OCI-LY3 (cell line): ENCODE data around the gene LRRC39.
"Not testable (repeated sequence)": the region's sequence is repeated elsewhere in the genome, so short reads cannot be mapped to it uniquely, and the experiment has no call there.

Experiments used
- H2AFZ ChIP-seq: fragments of 200-600, 300-600 bp; shearing (Covaris generic); 2 replicates; pipeline ENCODE4 v1.6.0; 2014; ENCODE audit warnings: antibody characterized with exemption, low read depth, low read length
- H3K27ac ChIP-seq: fragments of 200-600, 300-600 bp; sonication (generic); 2 replicates; pipeline ENCODE4 v1.5.1; 2014; ENCODE audit warnings: mild to moderate bottlenecking, low read length, moderate library complexity, mixed read lengths
- H3K27me3 ChIP-seq: fragments of 200-600, 300-600 bp; sonication (generic); 2 replicates; pipeline ENCODE4 v1.6.1; 2014; ENCODE audit warnings: low read depth, low read length, mixed read lengths
- H3K36me3 ChIP-seq: fragments of 200-600, 300-600 bp; sonication (generic); replicated peaks from 2 replicates; pipeline ENCODE3; 2014; ENCODE audit warnings: low read depth, low read length, mixed read lengths
- H3K4me1 ChIP-seq: fragments of 300-600, 200-600 bp; sonication (generic); 2 replicates; pipeline ENCODE4 v1.6.1; 2014; ENCODE audit warnings: low read length, mixed read lengths
- H3K4me2 ChIP-seq: fragments of 200-600, 300-600 bp; sonication (generic); 2 replicates; pipeline ENCODE4 v1.6.1; 2014; ENCODE audit warnings: low read length, mixed read lengths
- H3K4me3 ChIP-seq: fragments of 300-600, 200-600 bp; sonication (generic); 2 replicates; pipeline ENCODE4 v1.5.1; 2014; ENCODE audit warnings: antibody characterized with exemption, mild to moderate bottlenecking, low read length, moderate library complexity
- H3K79me2 ChIP-seq: fragments of 300-600, 200-600 bp; shearing (Covaris generic); 2 replicates; pipeline ENCODE4 v1.6.1; 2014; ENCODE audit warnings: mild to moderate bottlenecking, low read length, mixed read lengths
- H3K9ac ChIP-seq: fragments of 300-600, 200-600 bp; shearing (Covaris generic); 2 replicates; pipeline ENCODE4 v1.6.0; 2014; ENCODE audit warnings: mild to moderate bottlenecking, low read length, moderate library complexity
- H3K9me3 ChIP-seq: fragments of 200-600, 300-600 bp; shearing (Covaris generic); 2 replicates; pipeline ENCODE4 v1.6.1; 2014; ENCODE audit warnings: low read length, mixed read lengths; ENCODE audit not compliant: insufficient read depth
- H4K20me1 ChIP-seq: fragments of 200-600, 300-600 bp; sonication (generic); 2 replicates; pipeline ENCODE4 v1.6.1; 2016; ENCODE audit warnings: low read length, mixed read lengths; ENCODE audit not compliant: insufficient read depth
- EZH2phosphoT487 ChIP-seq: fragments of 200-600 bp; shearing (Covaris generic); IDR thresholded peaks from 2 replicates; pipeline ENCODE4 v1.6.1; 2018; ENCODE audit warnings: antibody characterized with exemption, mixed run types, low read depth
- TF ChIP-seq, protein P1 (sequence below): fragments of 200-600, 300-600 bp; sonication (generic); IDR thresholded peaks from 2 replicates; pipeline ENCODE4 v1.5.1; 2014; ENCODE audit warnings: antibody characterized with exemption, low read length, low read depth

The LRRC39 gene

DNA sequence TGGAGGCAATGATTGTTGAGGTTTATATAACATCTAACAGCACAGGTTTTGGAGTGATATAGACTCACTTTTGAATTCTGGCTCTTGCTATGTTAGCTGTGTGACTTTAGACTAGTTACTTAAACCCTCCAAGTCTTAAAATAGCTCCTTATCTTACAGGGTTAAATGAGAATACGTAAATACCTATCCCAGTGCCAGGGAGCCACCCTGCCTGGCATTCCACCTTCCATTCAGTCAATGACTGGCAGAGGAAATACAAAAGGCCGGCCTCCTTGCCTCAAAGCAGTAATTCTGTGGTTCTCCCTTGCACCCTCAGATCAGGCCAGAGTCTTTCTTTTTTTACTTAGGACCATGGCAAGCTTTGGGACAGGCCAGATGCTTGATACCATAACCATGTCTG lies 39.8 kb upstream of the LRRC39 start:
- no peak overlapping the region for H3K4me2 ChIP-seq
- no peak overlapping the region for H3K27ac ChIP-seq
- no peaks in the 10 kb centered on the region for H3K4me1 ChIP-seq
- H2AFZ ChIP-seq: no peak overlapping the region
- H3K36me3 ChIP-seq: no peaks in the 10 kb centered on the region
- no peaks in the 10 kb centered on the region for H4K20me1 ChIP-seq
- no peaks in the 10 kb centered on the region for H3K27me3 ChIP-seq
- H3K9me3 ChIP-seq: no peaks in the 10 kb centered on the region
- no peak overlapping the region for H3K9ac ChIP-seq
- no peak overlapping the region for H3K4me3 ChIP-seq
- no peak for TF ChIP-seq EZH2phosphoT487
- TF ChIP-seq, protein P1, sequence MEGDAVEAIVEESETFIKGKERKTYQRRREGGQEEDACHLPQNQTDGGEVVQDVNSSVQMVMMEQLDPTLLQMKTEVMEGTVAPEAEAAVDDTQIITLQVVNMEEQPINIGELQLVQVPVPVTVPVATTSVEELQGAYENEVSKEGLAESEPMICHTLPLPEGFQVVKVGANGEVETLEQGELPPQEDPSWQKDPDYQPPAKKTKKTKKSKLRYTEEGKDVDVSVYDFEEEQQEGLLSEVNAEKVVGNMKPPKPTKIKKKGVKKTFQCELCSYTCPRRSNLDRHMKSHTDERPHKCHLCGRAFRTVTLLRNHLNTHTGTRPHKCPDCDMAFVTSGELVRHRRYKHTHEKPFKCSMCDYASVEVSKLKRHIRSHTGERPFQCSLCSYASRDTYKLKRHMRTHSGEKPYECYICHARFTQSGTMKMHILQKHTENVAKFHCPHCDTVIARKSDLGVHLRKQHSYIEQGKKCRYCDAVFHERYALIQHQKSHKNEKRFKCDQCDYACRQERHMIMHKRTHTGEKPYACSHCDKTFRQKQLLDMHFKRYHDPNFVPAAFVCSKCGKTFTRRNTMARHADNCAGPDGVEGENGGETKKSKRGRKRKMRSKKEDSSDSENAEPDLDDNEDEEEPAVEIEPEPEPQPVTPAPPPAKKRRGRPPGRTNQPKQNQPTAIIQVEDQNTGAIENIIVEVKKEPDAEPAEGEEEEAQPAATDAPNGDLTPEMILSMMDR: no peak
- no peaks in the 10 kb centered on the region for H3K79me2 ChIP-seq

DNA sequence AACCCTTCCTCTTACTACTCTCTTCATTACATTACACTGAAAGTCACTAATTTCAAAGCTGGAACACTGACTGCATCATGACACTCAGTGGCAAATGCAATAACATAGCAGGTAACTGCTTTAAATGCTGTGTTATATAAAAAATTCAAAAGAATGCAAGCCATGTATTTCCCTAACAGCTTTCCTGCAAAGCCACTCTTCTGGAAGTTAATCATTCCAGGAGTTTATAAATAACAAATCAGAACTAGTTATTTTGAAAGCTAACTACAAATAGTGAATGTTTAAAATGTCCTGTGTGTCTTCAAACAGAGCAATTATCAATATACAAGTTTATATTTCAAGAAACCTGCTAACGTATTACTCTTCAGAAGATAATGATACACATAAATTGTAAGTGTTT lies 37.0 kb upstream of the LRRC39 start:
- no peaks in the 10 kb centered on the region for H3K27me3 ChIP-seq
- H3K4me3 ChIP-seq: no peak overlapping the region
- no peaks in the 10 kb centered on the region for H4K20me1 ChIP-seq
- no peak overlapping the region for H3K4me2 ChIP-seq
- no peak overlapping the region for H2AFZ ChIP-seq
- no peaks in the 10 kb centered on the region for H3K9me3 ChIP-seq
- H3K9ac ChIP-seq: no peak overlapping the region
- H3K36me3 ChIP-seq: no peaks in the 10 kb centered on the region
- H3K27ac ChIP-seq: no peak overlapping the region
- no peaks in the 10 kb centered on the region for H3K79me2 ChIP-seq
- TF ChIP-seq, protein P1: no peak
- TF ChIP-seq EZH2phosphoT487: no peak
- no peaks in the 10 kb centered on the region for H3K4me1 ChIP-seq

DNA sequence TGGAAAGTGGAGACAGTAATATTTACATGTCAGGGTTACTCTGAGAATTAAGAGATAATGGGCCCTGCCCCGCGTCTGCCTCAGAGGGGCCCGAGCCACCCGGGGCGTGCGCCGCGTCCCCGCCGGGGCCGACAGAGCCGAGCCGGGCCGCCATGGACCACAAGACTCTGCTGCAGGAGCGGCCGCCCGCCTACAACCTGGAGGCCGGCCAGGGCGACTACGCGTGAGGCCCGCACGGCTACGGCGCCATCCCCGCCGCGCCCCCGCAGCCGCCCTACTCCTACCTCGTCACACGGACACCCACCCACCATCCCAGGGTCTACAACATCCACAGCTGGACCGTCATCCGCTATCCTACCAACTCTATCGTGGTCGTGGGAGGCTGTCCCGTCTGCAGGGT lies 35.1 kb upstream of the LRRC39 start:
- Histone ChIP-seq H3K27ac (no peak overlapping the region), H3K79me2 (no peaks in the 10 kb centered on the region), H3K27me3 (no peaks in the 10 kb centered on the region), H3K4me1 (no peaks in the 10 kb centered on the region), H3K9me3 (no peaks in the 10 kb centered on the region), H3K4me3 (no peak overlapping the region), H3K36me3 (no peaks in the 10 kb centered on the region), H3K9ac (no peak overlapping the region), H2AFZ (no peak overlapping the region), H3K4me2 (no peak overlapping the region), H4K20me1 (no peaks in the 10 kb centered on the region)
- no peak for TF ChIP-seq EZH2phosphoT487
- TF ChIP-seq, protein P1: no peak

DNA sequence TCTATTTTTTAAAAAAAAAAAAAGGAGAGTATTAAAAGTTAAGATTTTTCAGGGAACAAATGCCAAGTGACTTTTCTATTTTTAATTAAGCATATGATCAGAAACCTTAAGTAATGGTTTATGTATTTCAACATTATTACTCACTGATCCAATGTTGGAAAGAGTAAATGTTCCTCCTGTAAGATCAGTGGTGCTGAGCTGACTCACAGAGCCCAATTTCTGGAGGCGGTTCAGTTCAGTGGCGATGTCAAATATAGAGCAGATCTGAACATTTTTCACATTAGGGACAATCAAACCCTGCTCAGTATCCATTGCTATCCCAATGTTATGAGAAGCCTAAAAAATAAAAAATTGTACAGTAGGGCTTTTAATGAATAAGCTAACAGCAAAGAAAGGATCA lies 28.2 kb upstream of the LRRC39 start:
- H3K4me2 ChIP-seq: no peak overlapping the region
- no peak overlapping the region for H2AFZ ChIP-seq
- H3K27ac ChIP-seq: no peak overlapping the region
- H3K4me1 ChIP-seq: no peaks in the 10 kb centered on the region
- no peaks in the 10 kb centered on the region for H4K20me1 ChIP-seq
- H3K36me3 ChIP-seq: no peaks in the 10 kb centered on the region
- TF ChIP-seq, protein P1: no peak
- no peak for TF ChIP-seq EZH2phosphoT487
- no peaks in the 10 kb centered on the region for H3K9me3 ChIP-seq
- no peak overlapping the region for H3K4me3 ChIP-seq
- no peaks in the 10 kb centered on the region for H3K27me3 ChIP-seq
- H3K9ac ChIP-seq: no peak overlapping the region
- H3K79me2 ChIP-seq: no peaks in the 10 kb centered on the region

DNA sequence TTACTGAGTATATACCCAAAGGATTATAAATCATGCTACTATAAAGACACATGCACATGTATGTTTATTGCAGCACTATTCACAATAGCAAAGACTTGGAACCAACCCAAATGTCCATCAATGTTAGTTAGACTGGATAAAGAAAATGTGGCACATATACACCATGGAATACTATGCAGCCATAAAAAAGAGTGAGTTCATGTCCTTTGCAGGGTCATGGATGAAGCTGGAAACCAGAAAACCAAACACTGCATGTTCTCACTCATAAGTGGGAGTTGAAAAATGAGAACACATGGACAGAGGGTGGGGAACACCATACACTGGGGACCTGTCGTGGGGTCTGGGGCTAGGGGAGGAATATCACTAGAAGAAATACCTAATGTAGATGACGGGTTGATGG lies 27.5 kb upstream of the LRRC39 start:
- not testable (repeated sequence) for H3K4me2 ChIP-seq, H3K27ac ChIP-seq, H4K20me1 ChIP-seq, H3K4me1 ChIP-seq, H3K27me3 ChIP-seq, H3K4me3 ChIP-seq, H3K9ac ChIP-seq, H2AFZ ChIP-seq, H3K9me3 ChIP-seq, H3K79me2 ChIP-seq, H3K36me3 ChIP-seq

DNA sequence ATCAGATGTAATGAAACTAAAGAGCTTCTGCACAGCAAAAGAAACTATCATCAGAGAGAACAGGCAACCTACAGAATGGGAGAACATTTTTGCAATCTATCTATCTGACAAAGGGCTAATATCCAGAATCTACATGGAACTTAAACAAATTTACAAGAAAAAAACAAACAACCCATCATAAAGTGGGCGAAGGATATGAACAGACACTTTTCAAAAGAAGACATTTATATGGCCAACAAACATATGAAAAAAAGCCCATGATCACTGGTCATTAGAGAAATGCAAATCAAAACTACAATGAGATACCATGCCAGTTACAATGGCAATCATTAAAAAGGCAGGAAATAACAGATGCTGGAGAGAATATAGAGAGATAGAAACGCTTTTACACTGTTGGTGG lies 27.0 kb upstream of the LRRC39 start:
- not testable (repeated sequence) for H3K79me2 ChIP-seq, H4K20me1 ChIP-seq, H3K36me3 ChIP-seq, H2AFZ ChIP-seq, H3K27ac ChIP-seq, H3K9ac ChIP-seq, H3K4me2 ChIP-seq, H3K9me3 ChIP-seq, H3K27me3 ChIP-seq, H3K4me3 ChIP-seq, H3K4me1 ChIP-seq

DNA sequence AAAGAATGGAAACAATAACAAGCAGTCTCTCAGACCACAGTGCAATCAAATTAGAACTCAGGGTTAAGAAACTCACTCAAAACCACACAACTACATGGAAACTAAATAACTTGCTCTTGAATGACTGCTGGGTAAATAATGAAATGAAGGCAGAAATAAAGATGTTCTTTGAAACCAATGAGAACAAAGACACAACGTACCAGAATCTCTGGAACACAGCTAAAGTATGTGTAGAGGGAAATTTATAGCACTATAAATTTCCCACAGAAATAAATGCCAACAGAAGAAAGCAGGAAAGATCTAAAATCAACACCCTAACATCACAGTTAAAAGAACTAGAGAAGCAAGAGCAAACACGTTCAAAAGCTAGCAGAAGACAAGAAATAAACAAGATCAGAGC lies 24.6 kb upstream of the LRRC39 start:
- H2AFZ ChIP-seq, H3K27me3 ChIP-seq, H3K4me3 ChIP-seq, H3K79me2 ChIP-seq, H3K9ac ChIP-seq, H3K27ac ChIP-seq, H3K4me1 ChIP-seq, H3K36me3 ChIP-seq, H3K9me3 ChIP-seq, H4K20me1 ChIP-seq, H3K4me2 ChIP-seq: not testable (repeated sequence)
